Endothelial cell of umbilical vein (primary cell): Measurements from ENCODE around the gene C5. TPM values are rescaled to one million over a fixed set of nuclear protein-coding genes. Genes with fewer than 3 reads are reported as not detected.
A peak's percentile ranks its signal among the peaks of the same experiment; 100 is the strongest.

Experiments
- BruUV-seq: library from RNA; stranded (reverse); fragments of 400-500 nt; replicated peaks from 2 replicates; lab custom pipeline; 2021; lab: Mats Ljungman, UMichigan
- CTCF ChIA-PET: fragments of 300-600, 350-600 bp; sonication (Branson Sonifier 250); formaldehyde crosslinking; loops from one replicate; lab custom pipeline; 2021; ENCODE audit warnings: antibody characterized with exemption, inconsistent platforms; lab: Charles Lee
- POLR2A ChIA-PET: fragments of 300-600, 350-600 bp; sonication (Branson Sonifier 250); formaldehyde crosslinking; loops from one replicate; lab custom pipeline; 2021; ENCODE audit warnings: antibody characterized with exemption, inconsistent platforms; lab: Charles Lee
- DNase-seq: peaks from one replicate; pipeline ENCODE4 v3.0.0-alpha.2; 2011; ENCODE audit warnings: low read depth, low spot score
- FAIRE-seq: peaks from 2 replicates; lab custom pipeline; 2011; peaks lifted over from hg19 to GRCh38; lab: Jason Lieb, UNC
- H2AFZ ChIP-seq: 2 replicates; pipeline ENCODE4 v1.6.0; 2012; ENCODE audit warnings: low read depth, low read length, control low read depth, inconsistent platforms
- H3K27ac ChIP-seq: 2 replicates; pipeline ENCODE4 v1.5.1; 2011; ENCODE audit warnings: low read depth, mild to moderate bottlenecking, control low read depth, low read length, moderate library complexity; ENCODE audit not compliant: insufficient read depth
- H3K27me3 ChIP-seq, 2 experiments: 2 replicates each; pipeline versions ENCODE4 v1.6.0 to v1.6.1; 2011; ENCODE audit warnings: low read length in 2 of 2, mixed read lengths in 1 of 2; ENCODE audit not compliant: control insufficient read depth in 2 of 2, insufficient read depth in 2 of 2
- H3K36me3 ChIP-seq, 2 experiments: 2 replicates in 1 of 2; 3 replicates in 1 of 2; pipeline ENCODE4 v1.5.1; 2011; ENCODE audit warnings: low read length in 2 of 2, mild to moderate bottlenecking in 1 of 2, moderate library complexity in 1 of 2; ENCODE audit not compliant: control insufficient read depth in 2 of 2, insufficient read depth in 2 of 2; ENCODE audit errors: extremely low read depth in 1 of 2
- H3K4me1 ChIP-seq: 3 replicates; pipeline ENCODE4 v1.5.1; 2011; ENCODE audit warnings: mild to moderate bottlenecking, low read length; ENCODE audit not compliant: control insufficient read depth, insufficient read depth; ENCODE audit errors: extremely low read depth
- H3K4me2 ChIP-seq: 2 replicates; pipeline ENCODE4 v1.6.1; 2011; ENCODE audit warnings: low read length, control low read depth, mixed read lengths; ENCODE audit not compliant: insufficient read depth
- H3K4me3 ChIP-seq, 3 experiments: fragments of 200-600 bp in 1 of 3; sonication (generic), shearing (Covaris generic) in 1 of 3; replicated peaks in 1 of 3; 2 replicates each; pipeline ENCODE4 v1.5.1; 2011 to 2016; ENCODE audit warnings: control low read depth in 3 of 3, low read length in 3 of 3, mild to moderate bottlenecking in 2 of 3, inconsistent platforms in 1 of 3, low read depth in 1 of 3, moderate library complexity in 1 of 3; ENCODE audit not compliant: insufficient read depth in 1 of 3
- H3K79me2 ChIP-seq: 2 replicates; pipeline ENCODE4 v1.6.0; 2012; ENCODE audit warnings: low read length, inconsistent platforms; ENCODE audit not compliant: control insufficient read depth, insufficient read depth
- H3K9ac ChIP-seq: replicated peaks from 2 replicates; pipeline ENCODE3; 2011; ENCODE audit warnings: low read length, control low read depth; ENCODE audit not compliant: insufficient read depth; ENCODE audit errors: extremely low read depth
- H3K9me1 ChIP-seq: replicated peaks from 3 replicates; pipeline ENCODE4 v1.6.0; 2011; ENCODE audit warnings: mild to moderate bottlenecking, low read length; ENCODE audit not compliant: control insufficient read depth, insufficient read depth; ENCODE audit errors: extremely low read depth
- H3K9me3 ChIP-seq: replicated peaks from 2 replicates; pipeline ENCODE4 v1.5.1; 2012; ENCODE audit warnings: low read length, inconsistent platforms; ENCODE audit not compliant: control insufficient read depth, insufficient read depth
- H4K20me1 ChIP-seq: replicated peaks from 2 replicates; pipeline ENCODE3; 2011; ENCODE audit warnings: mild to moderate bottlenecking, low read length; ENCODE audit not compliant: control insufficient read depth, insufficient read depth; ENCODE audit errors: extremely low read depth
- EZH2 ChIP-seq: IDR thresholded peaks from 2 replicates; pipeline ENCODE4 v1.6.1; 2012; ENCODE audit warnings: borderline replicate concordance, low read depth, mild to moderate bottlenecking, moderate library complexity, low read length, inconsistent platforms; ENCODE audit not compliant: severe bottlenecking
- FOS ChIP-seq: IDR thresholded peaks from 2 replicates; pipeline ENCODE4 v1.6.1; 2011; ENCODE audit warnings: mild to moderate bottlenecking, low read length, moderate library complexity, borderline replicate concordance; ENCODE audit not compliant: insufficient read depth
- GATA2 ChIP-seq: IDR thresholded peaks from 2 replicates; pipeline ENCODE4 v1.7.0; 2011; ENCODE audit warnings: low read depth, mild to moderate bottlenecking, moderate library complexity, mixed read lengths, low read length; ENCODE audit not compliant: insufficient read length, insufficient read depth
- MYC ChIP-seq: IDR thresholded peaks from one replicate; pipeline ENCODE4 v1.6.1; 2011; ENCODE audit warnings: mild to moderate bottlenecking, low read depth, low read length
- POLR2A ChIP-seq: IDR thresholded peaks from 2 replicates; pipeline ENCODE4 v1.6.1; 2012; ENCODE audit warnings: low read depth, mild to moderate bottlenecking, control low read depth, low read length
- POLR2AphosphoS5 ChIP-seq: IDR thresholded peaks from 2 replicates; pipeline ENCODE4 v1.6.1; 2012; ENCODE audit warnings: low read depth, mild to moderate bottlenecking, control low read depth, low read length, moderate library complexity; ENCODE audit not compliant: insufficient read depth
- dilution Hi-C: fragments of 300-500 bp; cut with MboI; formaldehyde crosslinking; loops from one replicate; pipeline ENCODE4 v1.15.0; 2019; ENCODE audit warnings: low sequenced_read_pairs; ENCODE audit not compliant: extremely low pct_ligation_motif_present
- intact Hi-C: fragments of 100-400 bp; cut with micrococcal nuclease; formaldehyde crosslinking; loops from one replicate; pipeline ENCODE4 v1.10.0; 2022
- polyA plus RNA-seq, 4 experiments: library from polyadenylated mRNA; depleted of rRNA in 3 of 4; stranded (reverse) in 3 of 4; unstranded in 1 of 4; fragments of >200 nt; gene quantifications; 2 replicates each; pipeline versions ENCODE4 v1.2.1 to v1.2.3, GENCODE V29; 2011 to 2012; ENCODE audit warnings: missing spikeins in 1 of 4
- total RNA-seq: library from RNA; stranded (reverse); gene quantifications from 2 replicates; pipeline ENCODE4 v1.2.3, GENCODE V29; 2021
- TF ChIP-seq, protein P1 (sequence below), 2 donors: IDR thresholded peaks; 1 replicate in 1 of 2; 2 replicates in 1 of 2; pipeline ENCODE4 v1.5.1; 2011; ENCODE audit warnings: low read length in 2 of 2, mild to moderate bottlenecking in 2 of 2, moderate library complexity in 2 of 2, control low read depth in 1 of 2, inconsistent platforms in 1 of 2, low read depth in 1 of 2; ENCODE audit not compliant: insufficient read depth in 1 of 2; ENCODE audit errors: extremely low read depth in 1 of 2
- TF ChIP-seq, protein P2 (sequence below): IDR thresholded peaks from 2 replicates; pipeline ENCODE4 v1.6.1; 2011; ENCODE audit not compliant: insufficient read depth, insufficient read length

Gene C5
- total and polyA plus RNA-seq, 2 donors (not counting 3 experiments of a cell fraction or from before 2014, with no cell fraction given) = 0.79 to 1.6 TPM

DNA sequence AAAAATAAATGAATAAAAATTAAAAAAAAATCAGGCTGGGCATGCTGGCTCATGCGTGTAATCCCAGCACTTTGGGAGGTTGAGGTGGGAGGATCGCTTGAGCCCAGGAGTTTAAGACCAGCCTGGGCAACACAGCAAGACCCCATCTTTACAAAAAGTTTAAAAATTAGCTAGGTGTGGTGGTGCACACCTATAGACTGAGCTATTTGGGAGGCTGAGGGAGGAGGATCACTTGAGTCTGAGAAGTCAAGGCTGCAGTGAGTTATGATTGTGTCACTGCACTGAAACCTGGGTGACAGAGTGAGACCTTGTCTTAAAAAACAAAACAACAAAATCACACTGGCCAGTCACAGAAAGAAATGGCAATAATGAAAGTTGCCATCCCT, 21.3 kb upstream of the C5 start:
- peak overlapping the region; percentile 45 for H3K9ac ChIP-seq
- H2AFZ ChIP-seq = peak overlapping the region; percentile 80

DNA sequence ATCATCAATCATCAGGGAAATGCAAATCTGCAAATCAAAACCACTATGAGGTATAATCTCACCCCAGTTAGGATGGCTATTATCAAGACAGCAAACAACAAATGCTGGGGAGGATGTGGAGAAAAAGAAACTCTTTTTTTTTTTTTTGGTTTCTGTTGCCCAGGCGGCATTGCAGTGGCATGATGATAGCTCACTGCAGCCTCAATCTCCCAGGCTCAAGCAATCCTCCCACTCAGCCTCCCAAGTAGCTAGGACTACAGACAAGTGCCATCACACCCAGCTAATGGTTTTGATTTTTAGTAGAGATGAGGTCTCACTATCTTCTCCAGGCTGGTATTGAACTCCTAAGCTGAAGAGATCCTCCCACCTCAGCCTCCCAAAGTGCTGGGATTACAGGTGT, 19.3 kb upstream of the C5 start:
- DNase-seq (no peak), FAIRE-seq (no peak)
- Histone ChIP-seq H3K27me3 (no peaks in the 10 kb centered on the region), H3K9ac (no peak overlapping the region), H3K9me1 (no peaks in the 10 kb centered on the region), H3K4me2 (no peak overlapping the region), H3K27ac (no peak overlapping the region), H4K20me1 (no peaks in the 10 kb centered on the region), H3K9me3 (no peaks in the 10 kb centered on the region), H2AFZ (no peak overlapping the region), H3K4me3 (no peak overlapping the region), H3K79me2 (no peaks in the 10 kb centered on the region), H3K36me3 (no peaks in the 10 kb centered on the region), H3K4me1 (peaks cover 21% of the 10 kb centered on the region)
- TF ChIP-seq, protein P1, sequence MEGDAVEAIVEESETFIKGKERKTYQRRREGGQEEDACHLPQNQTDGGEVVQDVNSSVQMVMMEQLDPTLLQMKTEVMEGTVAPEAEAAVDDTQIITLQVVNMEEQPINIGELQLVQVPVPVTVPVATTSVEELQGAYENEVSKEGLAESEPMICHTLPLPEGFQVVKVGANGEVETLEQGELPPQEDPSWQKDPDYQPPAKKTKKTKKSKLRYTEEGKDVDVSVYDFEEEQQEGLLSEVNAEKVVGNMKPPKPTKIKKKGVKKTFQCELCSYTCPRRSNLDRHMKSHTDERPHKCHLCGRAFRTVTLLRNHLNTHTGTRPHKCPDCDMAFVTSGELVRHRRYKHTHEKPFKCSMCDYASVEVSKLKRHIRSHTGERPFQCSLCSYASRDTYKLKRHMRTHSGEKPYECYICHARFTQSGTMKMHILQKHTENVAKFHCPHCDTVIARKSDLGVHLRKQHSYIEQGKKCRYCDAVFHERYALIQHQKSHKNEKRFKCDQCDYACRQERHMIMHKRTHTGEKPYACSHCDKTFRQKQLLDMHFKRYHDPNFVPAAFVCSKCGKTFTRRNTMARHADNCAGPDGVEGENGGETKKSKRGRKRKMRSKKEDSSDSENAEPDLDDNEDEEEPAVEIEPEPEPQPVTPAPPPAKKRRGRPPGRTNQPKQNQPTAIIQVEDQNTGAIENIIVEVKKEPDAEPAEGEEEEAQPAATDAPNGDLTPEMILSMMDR (IDR thresholded peaks at IDR 0.05; ENCODE audit: extremely low read depth in 1 of 2, insufficient read depth in 1 of 2, low read depth in 1 of 2, low read length in 2 of 2) = no peak
- intact Hi-C loops (no loop called here), dilution Hi-C loops (no loop called here)
- no TSS peak for BruUV-seq
- ChIA-PET CTCF (interaction anchor here (1.3 to 4.2 kb wide), 4 partner anchors 9 to 313 kb away, joined by 3 to 61 read pairs (median 26); no protein-coding TSS in a partner anchor), POLR2A (no interaction called here)

More for the DNA sequence above, 21.3 kb upstream of the C5 start:
- Histone ChIP-seq H3K4me2 (peak overlapping the region; percentile 94), H3K79me2 (no peaks in the 10 kb centered on the region), H3K36me3 (no peaks in the 10 kb centered on the region), H3K27ac (peak overlapping the region; percentile 14), H3K27me3 (no peaks in the 10 kb centered on the region), H3K9me3 (no peaks in the 10 kb centered on the region), H4K20me1 (no peaks in the 10 kb centered on the region), H3K9me1 (no peaks in the 10 kb centered on the region), H3K4me1 (peaks cover 25% of the 10 kb centered on the region), H3K4me3 (peak overlapping the region in 2 of 3 experiments; percentile 57 to 71)
- intact Hi-C loops (loop anchor here (5.0 to 10.0 kb wide), 2 partner anchors 134 to 333 kb away; no protein-coding TSS in a partner anchor), dilution Hi-C loops (no loop called here)
- BruUV-seq = no TSS peak
- no peak for FAIRE-seq
- TF ChIP-seq, protein P2, sequence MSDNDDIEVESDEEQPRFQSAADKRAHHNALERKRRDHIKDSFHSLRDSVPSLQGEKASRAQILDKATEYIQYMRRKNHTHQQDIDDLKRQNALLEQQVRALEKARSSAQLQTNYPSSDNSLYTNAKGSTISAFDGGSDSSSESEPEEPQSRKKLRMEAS = no peak
- TF ChIP-seq FOS (no peak), POLR2A (no peak), POLR2AphosphoS5 (no peak), MYC (no peak), GATA2 (no peak), EZH2 (no peak)
- POLR2A ChIA-PET = no interaction called here
- CTCF ChIA-PET = interaction anchor here (0.9 to 4.2 kb wide), 14 partner anchors 9 to 452 kb away, joined by 3 to 61 read pairs (median 6); no protein-coding TSS in a partner anchor
- no peak for DNase-seq
